Measurements from ENCODE around the gene MEIOC. TPM values are rescaled to one million over a fixed set of nuclear protein-coding genes. Genes with fewer than 3 reads are reported as not detected.
A peak's percentile ranks its signal among the peaks of the same experiment; 100 is the strongest.

MEIOC gene
- total and polyA plus RNA-seq, 2 of the 8 experiments (the other 6 are each of a cell fraction or from before 2014, with no cell fraction given), result 4.2 to 4.8 TPM

- Histone ChIP-seq H3K4me1 (replicated peaks in 1 of 4; ENCODE audit: control insufficient read depth in 3 of 4, insufficient read depth in 4 of 4, low read length in 3 of 4) (peaks cover 0 to 3% (median 0%) of the 10 kb centered on the region in 4 experiments; a peak in 3 of 7 replicates), H2BK12ac (ENCODE audit: low read depth, low read length) (no peak overlapping the region), H3K4ac (replicated peaks; ENCODE audit: insufficient read length, low read depth, low read length) (no peak overlapping the region), H2BK20ac (ENCODE audit: low read length) (no peak overlapping the region), H3K36me3 (ENCODE audit: control insufficient read depth in 2 of 4, insufficient read depth in 4 of 4, low read length in 3 of 4) (no peaks in the 10 kb centered on the region), H2AK5ac (ENCODE audit: low read depth, low read length) (no peak overlapping the region), H3K23ac (ENCODE audit: insufficient read length) (no peak overlapping the region), H4K91ac (replicated peaks; ENCODE audit: insufficient read length, low read length) (no peak overlapping the region), H4K5ac (ENCODE audit: insufficient read length, low read depth, low read length) (peak overlapping the region; percentile 10), H3K23me2 (ENCODE audit: low read depth, low read length) (peaks cover 4% of the 10 kb centered on the region; the same call in 1 of the 2 replicates), H3K79me2 (ENCODE audit: control insufficient read depth in 1 of 2, insufficient read depth in 2 of 2, low read length in 2 of 2) (peaks cover 0 to 14% of the 10 kb centered on the region in 2 experiments; a peak in 2 of 4 replicates), H3K79me1 (ENCODE audit: low read depth, low read length) (no peaks in the 10 kb centered on the region), H2BK5ac (ENCODE audit: low read depth, low read length) (no peak overlapping the region; the same call in 1 of the 2 replicates), H2BK15ac (ENCODE audit: low read length) (no peak overlapping the region), H3K9ac (replicated peaks in 1 of 4; ENCODE audit: extremely low read depth in 1 of 4, low read depth in 3 of 4, low read length in 3 of 4) (peak overlapping the region in 1 of 4 experiments; percentile 29; a peak in 3 of 7 replicates), H2BK120ac (replicated peaks; ENCODE audit: low read depth, low read length) (no peak overlapping the region), H3K27me3 (replicated peaks in 1 of 4; ENCODE audit: control insufficient read depth in 3 of 4, extremely low read depth in 1 of 4, insufficient read depth in 3 of 4, low read length in 3 of 4) (no peaks in the 10 kb centered on the region; a peak in 1 of 7 replicates), H2AFZ (ENCODE audit: low read length) (peak overlapping the region; percentile 80), H3K4me2 (ENCODE audit: insufficient read depth in 1 of 2, low read depth in 2 of 2, low read length in 2 of 2) (peak overlapping the region; percentile 69 to 76), H3K27ac (ENCODE audit: low read depth, low read length) (0 out of 2 replicates have a peak overlapping the region, but pooled peaks have one; percentile 76), H4K20me1 (replicated peaks in 1 of 2; ENCODE audit: control insufficient read depth in 1 of 2, insufficient read depth in 2 of 2, low read length in 2 of 2) (no peaks in the 10 kb centered on the region), H4K8ac (ENCODE audit: extremely low read depth, insufficient read depth, low read length) (no peak overlapping the region), H3K56ac (replicated peaks; ENCODE audit: insufficient read length, low read depth, low read length) (no peak overlapping the region), H3K14ac (ENCODE audit: insufficient read length) (no peak overlapping the region), H3K18ac (ENCODE audit: extremely low read depth, low read length) (no peak overlapping the region), H3K9me3 (ENCODE audit: insufficient read depth in 2 of 2, low read depth in 1 of 2, low read length in 1 of 2) (no peaks in the 10 kb centered on the region), H3K4me3 (ENCODE audit: extremely low read depth in 1 of 4, insufficient read depth in 2 of 4, low read depth in 3 of 4, low read length in 4 of 4) (peak overlapping the region; percentile 78 to 99 (median 99); a peak in 7 of 8 replicates)
- FAIRE-seq (no peak), DNase-seq (ENCODE audit: low read depth in 1 of 2, low spot score in 2 of 2) (no peak)
- WGBS, 2 experiments (ENCODE audit: extremely low coverage in 1 of 2, insufficient coverage in 1 of 2, insufficient read length in 1 of 2, insufficient replicate concordance in 2 of 2, low coverage in 1 of 2, low lambda C conversion rate in 2 of 2, missing lambda C conversion rate in 1 of 2), result 59 to 100% methylated on average over 2 to 4 of the region's 4 CpGs
- TF ChIP-seq ASH2L (IDR thresholded peaks at IDR 0.05; ENCODE audit: low read length) (no peak), GABPA (IDR thresholded peaks at IDR 0.05; ENCODE audit: borderline replicate concordance, insufficient read depth, low read length) (no peak), MAFK (IDR thresholded peaks at IDR 0.05; ENCODE audit: low read depth, low read length) (0 out of 2 replicates have a peak, but pooled peaks have one; percentile 11), FOSL1 (IDR thresholded peaks at IDR 0.05; ENCODE audit: insufficient read depth, low read depth, low read length) (no peak), EP300 (IDR thresholded peaks at IDR 0.05; ENCODE audit: borderline replicate concordance in 1 of 2, low read depth in 2 of 2, low read length in 2 of 2) (no peak), TAF1 (IDR thresholded peaks at IDR 0.05; ENCODE audit: low read depth, low read length) (no peak), POLR2AphosphoS5 (IDR thresholded peaks at IDR 0.05; ENCODE audit: low read depth, low read length) (no peak)
- POLR2A ChIA-PET (ENCODE audit: partially characterized antibody), result interaction anchor here (1.0 to 1.5 kb wide), 8 partner anchors 8 to 343 kb away, joined by 3 to 13 read pairs (median 4); no protein-coding TSS in a partner anchor
- CTCF ChIA-PET (ENCODE audit: partially characterized antibody), result interaction anchor here (0.5 to 2.3 kb wide), 5 partner anchors 14 to 519 kb away, joined by 3 to 8 read pairs (median 4); no protein-coding TSS in a partner anchor
Observed at GRCh38 chr17:44707755-44708400, 51.6 kb downstream of the MEIOC start.

Data from H1 (cell line).